IMR-90 (cell line): ENCODE results near the gene TRPC1.

ENCODE experiments used
- BHLHE40 ChIP-seq: fragments of 150-350 bp; IDR thresholded peaks from 2 replicates; pipeline ENCODE4 v1.6.1; 2016; ENCODE audit warnings: mild to moderate bottlenecking, low read depth, low read length
- CEBPB ChIP-seq: IDR thresholded peaks from 2 replicates; pipeline ENCODE4 v1.6.1; 2012; ENCODE audit warnings: low read depth, low read length, improper control_type of control experiment
- CHD1 ChIP-seq: IDR thresholded peaks from 2 replicates; pipeline ENCODE4 v1.6.1; 2012; ENCODE audit warnings: low read depth, low read length, improper control_type of control experiment
- FOS ChIP-seq: fragments of 150-350 bp; IDR thresholded peaks from 2 replicates; pipeline ENCODE4 v1.6.1; 2016; ENCODE audit warnings: low read depth, low read length
- POLR2A ChIP-seq: IDR thresholded peaks from 2 replicates; pipeline ENCODE4 v1.6.1; 2012; ENCODE audit warnings: mild to moderate bottlenecking, low read depth, low read length
- RAD21 ChIP-seq: IDR thresholded peaks from 2 replicates; pipeline ENCODE4 v1.6.1; 2012; ENCODE audit warnings: low read length, improper control_type of control experiment
- RFX5 ChIP-seq: IDR thresholded peaks from 2 replicates; pipeline ENCODE4 v1.8.0; 2012; ENCODE audit warnings: low read depth, mild to moderate bottlenecking, low read length, moderate library complexity
- SMC3 ChIP-seq: fragments of 150-350 bp; IDR thresholded peaks from 2 replicates; pipeline ENCODE4 v1.6.1; 2016; ENCODE audit warnings: low read depth, mild to moderate bottlenecking, antibody characterized with exemption, low read length, moderate library complexity
- TF ChIP-seq, protein P1 (sequence below): conservative IDR thresholded peaks from 2 replicates; pipeline ENCODE4 v1.5.1; 2012; ENCODE audit warnings: mild to moderate bottlenecking, low read depth, low read length, improper control_type of control experiment
- TF ChIP-seq, protein P2 (sequence below): fragments of 150-350 bp; IDR thresholded peaks from 2 replicates; pipeline ENCODE4 v1.6.1; 2016; ENCODE audit warnings: low read depth, mild to moderate bottlenecking, low read length, moderate library complexity, borderline replicate concordance
- TF ChIP-seq, protein P3 (sequence below): fragments of 150-350 bp; IDR thresholded peaks from 2 replicates; pipeline ENCODE4 v1.6.1; 2017; ENCODE audit warnings: mild to moderate bottlenecking, antibody characterized with exemption, low read length, low read depth

DNA sequence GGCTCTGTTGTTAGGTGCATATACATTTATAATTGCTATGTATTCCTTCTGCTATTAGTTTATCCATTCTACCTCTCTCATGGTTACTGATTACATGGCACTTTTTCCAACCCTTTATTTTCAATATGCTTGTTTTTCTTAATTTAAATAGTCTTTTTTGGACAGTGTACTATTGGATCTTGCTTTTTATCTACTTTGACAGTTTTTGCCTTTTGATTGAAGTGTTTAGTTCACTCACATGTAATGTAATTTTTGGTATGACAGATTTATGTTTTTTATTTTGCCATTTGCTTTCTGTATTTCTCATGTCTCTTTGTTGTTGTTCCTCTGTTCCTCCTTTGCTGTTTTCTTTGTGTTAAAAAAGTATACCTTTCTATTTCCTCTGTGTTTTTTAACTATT is 44.5 kb downstream of the TRPC1 start:
- no peak for TF ChIP-seq RFX5
- no peak for TF ChIP-seq BHLHE40
- TF ChIP-seq CHD1 = no peak
- no peak for TF ChIP-seq POLR2A
- TF ChIP-seq, protein P1, sequence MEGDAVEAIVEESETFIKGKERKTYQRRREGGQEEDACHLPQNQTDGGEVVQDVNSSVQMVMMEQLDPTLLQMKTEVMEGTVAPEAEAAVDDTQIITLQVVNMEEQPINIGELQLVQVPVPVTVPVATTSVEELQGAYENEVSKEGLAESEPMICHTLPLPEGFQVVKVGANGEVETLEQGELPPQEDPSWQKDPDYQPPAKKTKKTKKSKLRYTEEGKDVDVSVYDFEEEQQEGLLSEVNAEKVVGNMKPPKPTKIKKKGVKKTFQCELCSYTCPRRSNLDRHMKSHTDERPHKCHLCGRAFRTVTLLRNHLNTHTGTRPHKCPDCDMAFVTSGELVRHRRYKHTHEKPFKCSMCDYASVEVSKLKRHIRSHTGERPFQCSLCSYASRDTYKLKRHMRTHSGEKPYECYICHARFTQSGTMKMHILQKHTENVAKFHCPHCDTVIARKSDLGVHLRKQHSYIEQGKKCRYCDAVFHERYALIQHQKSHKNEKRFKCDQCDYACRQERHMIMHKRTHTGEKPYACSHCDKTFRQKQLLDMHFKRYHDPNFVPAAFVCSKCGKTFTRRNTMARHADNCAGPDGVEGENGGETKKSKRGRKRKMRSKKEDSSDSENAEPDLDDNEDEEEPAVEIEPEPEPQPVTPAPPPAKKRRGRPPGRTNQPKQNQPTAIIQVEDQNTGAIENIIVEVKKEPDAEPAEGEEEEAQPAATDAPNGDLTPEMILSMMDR = no peak
- no peak for TF ChIP-seq FOS
- TF ChIP-seq CEBPB = no peak
- TF ChIP-seq, protein P2, sequence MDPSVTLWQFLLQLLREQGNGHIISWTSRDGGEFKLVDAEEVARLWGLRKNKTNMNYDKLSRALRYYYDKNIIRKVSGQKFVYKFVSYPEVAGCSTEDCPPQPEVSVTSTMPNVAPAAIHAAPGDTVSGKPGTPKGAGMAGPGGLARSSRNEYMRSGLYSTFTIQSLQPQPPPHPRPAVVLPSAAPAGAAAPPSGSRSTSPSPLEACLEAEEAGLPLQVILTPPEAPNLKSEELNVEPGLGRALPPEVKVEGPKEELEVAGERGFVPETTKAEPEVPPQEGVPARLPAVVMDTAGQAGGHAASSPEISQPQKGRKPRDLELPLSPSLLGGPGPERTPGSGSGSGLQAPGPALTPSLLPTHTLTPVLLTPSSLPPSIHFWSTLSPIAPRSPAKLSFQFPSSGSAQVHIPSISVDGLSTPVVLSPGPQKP = no peak
- TF ChIP-seq, protein P3, sequence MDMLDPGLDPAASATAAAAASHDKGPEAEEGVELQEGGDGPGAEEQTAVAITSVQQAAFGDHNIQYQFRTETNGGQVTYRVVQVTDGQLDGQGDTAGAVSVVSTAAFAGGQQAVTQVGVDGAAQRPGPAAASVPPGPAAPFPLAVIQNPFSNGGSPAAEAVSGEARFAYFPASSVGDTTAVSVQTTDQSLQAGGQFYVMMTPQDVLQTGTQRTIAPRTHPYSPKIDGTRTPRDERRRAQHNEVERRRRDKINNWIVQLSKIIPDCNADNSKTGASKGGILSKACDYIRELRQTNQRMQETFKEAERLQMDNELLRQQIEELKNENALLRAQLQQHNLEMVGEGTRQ = no peak
- TF ChIP-seq RAD21 = no peak
- TF ChIP-seq SMC3 = no peak
